ENCODE data around the gene HMOX2.
A peak's percentile ranks its signal among the peaks of the same experiment; 100 is the strongest.

The HMOX2 gene

DNA sequence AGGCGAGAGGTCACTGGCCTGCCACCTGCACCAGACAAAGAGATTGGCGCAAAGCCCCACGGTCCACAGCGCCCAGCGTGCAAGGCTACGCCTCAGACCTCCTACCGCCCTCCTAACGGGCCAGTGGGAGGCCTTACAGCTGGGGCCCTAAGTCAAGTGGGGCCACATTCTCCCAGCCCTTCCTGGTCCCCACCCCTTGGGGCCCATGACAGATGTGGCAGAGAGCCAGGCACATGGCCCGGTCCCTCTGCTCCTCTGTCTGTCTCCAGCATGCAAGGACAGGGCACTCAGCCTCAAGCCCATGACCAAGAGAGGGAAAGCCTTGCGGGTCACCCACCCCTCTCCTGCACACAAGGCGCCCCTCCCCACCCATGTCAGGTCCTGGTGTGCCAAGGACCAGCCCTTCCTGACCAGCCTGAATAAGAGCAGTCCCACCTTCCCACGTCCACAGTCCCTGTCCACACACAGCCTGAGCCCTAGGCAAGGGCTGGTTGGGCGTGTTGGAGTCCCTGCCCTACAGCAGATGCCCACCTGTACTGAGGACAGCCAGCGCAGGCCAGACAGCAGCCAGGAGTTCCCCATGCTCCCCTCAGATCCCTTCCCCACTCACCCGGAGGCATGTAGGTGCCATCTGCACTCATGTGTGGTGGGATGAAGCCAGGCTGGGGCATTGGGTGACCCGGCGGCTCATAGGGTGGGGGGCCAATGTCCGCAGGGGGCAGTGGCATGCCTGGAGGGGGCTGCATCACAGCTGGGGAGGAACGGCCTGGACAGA, 37.1 kb downstream of the HMOX2 start:
- no peak for DNase-seq (ENCODE audit: extremely low spot score)
- CTCF ChIA-PET, result no interaction called here
- TF ChIP-seq LEF1 (IDR thresholded peaks at IDR 0.05; ENCODE audit: borderline replicate concordance), result no peak
- no peak for TF ChIP-seq ELF4 (IDR thresholded peaks at IDR 0.05)
- no peak for TF ChIP-seq NFRKB (IDR thresholded peaks at IDR 0.05)
- TF ChIP-seq BHLHE40 (IDR thresholded peaks at IDR 0.05; ENCODE audit: borderline replicate concordance), result no peak
- TF ChIP-seq FOXA1 (IDR thresholded peaks at IDR 0.05), result no peak
- TF ChIP-seq, protein P1, sequence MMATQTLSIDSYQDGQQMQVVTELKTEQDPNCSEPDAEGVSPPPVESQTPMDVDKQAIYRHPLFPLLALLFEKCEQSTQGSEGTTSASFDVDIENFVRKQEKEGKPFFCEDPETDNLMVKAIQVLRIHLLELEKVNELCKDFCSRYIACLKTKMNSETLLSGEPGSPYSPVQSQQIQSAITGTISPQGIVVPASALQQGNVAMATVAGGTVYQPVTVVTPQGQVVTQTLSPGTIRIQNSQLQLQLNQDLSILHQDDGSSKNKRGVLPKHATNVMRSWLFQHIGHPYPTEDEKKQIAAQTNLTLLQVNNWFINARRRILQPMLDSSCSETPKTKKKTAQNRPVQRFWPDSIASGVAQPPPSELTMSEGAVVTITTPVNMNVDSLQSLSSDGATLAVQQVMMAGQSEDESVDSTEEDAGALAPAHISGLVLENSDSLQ (IDR thresholded peaks at IDR 0.05), result no peak
- no peak for TF ChIP-seq TARDBP (IDR thresholded peaks at IDR 0.05)
- no peak for TF ChIP-seq CTBP1 (IDR thresholded peaks at IDR 0.05; ENCODE audit: borderline replicate concordance)
- POLR2A ChIA-PET, result no interaction called here

DNA sequence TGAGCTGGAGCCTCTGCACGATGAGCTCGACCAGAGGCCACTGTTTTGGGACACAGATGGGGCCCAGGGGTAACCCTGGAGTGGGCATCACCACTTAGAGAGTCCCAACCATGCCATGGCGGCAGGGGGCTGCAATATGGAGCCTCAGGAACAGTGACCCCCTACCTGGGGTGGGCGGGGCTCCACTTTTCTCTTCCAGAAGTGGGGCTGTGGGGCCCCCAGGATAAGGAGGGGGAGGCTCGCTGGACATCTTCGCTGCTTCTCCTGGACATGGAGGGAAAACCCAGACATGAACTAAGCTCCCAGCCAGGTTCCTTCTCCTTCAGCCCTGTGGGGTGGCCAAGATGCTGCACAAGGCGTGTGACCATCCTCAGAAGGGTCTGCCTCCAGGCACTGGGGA, 37.7 kb downstream of the HMOX2 start:
- no peak for DNase-seq (ENCODE audit: extremely low spot score)
- ChIA-PET CTCF (no interaction called here), POLR2A (no interaction called here)
- no peak for TF ChIP-seq BHLHE40 (IDR thresholded peaks at IDR 0.05; ENCODE audit: borderline replicate concordance)
- TF ChIP-seq SP1 (IDR thresholded peaks at IDR 0.05), result no peak
- TF ChIP-seq HDGF (IDR thresholded peaks at IDR 0.05; ENCODE audit: borderline replicate concordance), result no peak
- no peak for TF ChIP-seq NFRKB (IDR thresholded peaks at IDR 0.05)
- TF ChIP-seq ZNF384 (IDR thresholded peaks at IDR 0.05), result no peak
- TF ChIP-seq FOXA1 (IDR thresholded peaks at IDR 0.05), result no peak
- no peak for TF ChIP-seq SUZ12 (IDR thresholded peaks at IDR 0.05)
- TF ChIP-seq FOXM1 (IDR thresholded peaks at IDR 0.05; ENCODE audit: borderline replicate concordance), result no peak
- no peak for TF ChIP-seq FOXK2 (IDR thresholded peaks at IDR 0.05)
- no peak for TF ChIP-seq TARDBP (IDR thresholded peaks at IDR 0.05)

GRCh38 chr16:4514606-4515005, 38.4 kb downstream of the HMOX2 start:
- CTCF ChIA-PET, result interaction anchor here (1.1 kb wide), 1 partner anchor 72 kb away, joined by 3 read pairs; no protein-coding TSS in a partner anchor
- no peak for DNase-seq (ENCODE audit: extremely low spot score)
- TF ChIP-seq L3MBTL2 (conservative IDR thresholded peaks at IDR 0.05) (no peak), FOXA1 (IDR thresholded peaks at IDR 0.05) (no peak), FOXM1 (IDR thresholded peaks at IDR 0.05; ENCODE audit: borderline replicate concordance) (no peak), ARNT (IDR thresholded peaks at IDR 0.05) (no peak), LEF1 (IDR thresholded peaks at IDR 0.05; ENCODE audit: borderline replicate concordance) (no peak), NFRKB (IDR thresholded peaks at IDR 0.05) (no peak)
- TF ChIP-seq, protein P1 (IDR thresholded peaks at IDR 0.05), result no peak
- POLR2A ChIA-PET, result no interaction called here

DNA sequence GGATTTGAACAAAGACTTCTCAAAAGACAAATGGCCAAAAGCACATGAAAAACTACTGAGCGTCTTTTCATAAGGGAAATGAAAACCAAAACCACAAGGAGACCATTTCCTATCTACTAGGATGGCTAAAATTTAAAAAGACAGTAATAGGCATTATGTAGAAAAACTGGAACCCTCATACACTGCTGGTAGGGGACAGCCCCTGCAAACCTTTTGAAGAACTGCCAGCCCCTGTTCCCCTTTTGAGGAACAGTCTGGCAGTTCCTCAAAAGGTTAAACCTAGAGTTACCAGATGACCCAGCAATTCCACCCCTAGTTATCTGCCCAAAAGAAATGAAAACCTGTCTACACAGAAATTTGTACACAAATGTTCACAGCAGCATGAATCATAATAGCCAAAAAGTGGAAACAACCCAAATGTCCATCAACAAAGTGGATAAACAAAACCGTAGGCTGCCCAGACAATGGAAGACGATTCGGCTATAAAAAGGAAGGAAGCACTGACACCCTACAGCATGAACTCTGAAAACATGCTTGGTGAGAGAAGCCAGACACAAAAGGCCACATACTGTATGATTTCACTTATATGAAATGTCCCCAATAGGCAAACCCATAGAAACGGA, 39.5 kb downstream of the HMOX2 start:
- POLR2A ChIA-PET, result no interaction called here
- TF ChIP-seq CTBP1 (IDR thresholded peaks at IDR 0.05; ENCODE audit: borderline replicate concordance) (no peak), FOXM1 (IDR thresholded peaks at IDR 0.05; ENCODE audit: borderline replicate concordance) (no peak), FOXK2 (IDR thresholded peaks at IDR 0.05) (no peak), ARNT (IDR thresholded peaks at IDR 0.05) (no peak), HDGF (IDR thresholded peaks at IDR 0.05; ENCODE audit: borderline replicate concordance) (no peak), FOXA1 (IDR thresholded peaks at IDR 0.05) (no peak), LEF1 (IDR thresholded peaks at IDR 0.05; ENCODE audit: borderline replicate concordance) (no peak), ZNF384 (IDR thresholded peaks at IDR 0.05) (no peak), NFRKB (IDR thresholded peaks at IDR 0.05) (no peak), ELF4 (IDR thresholded peaks at IDR 0.05) (no peak), SP1 (IDR thresholded peaks at IDR 0.05) (no peak), SUZ12 (IDR thresholded peaks at IDR 0.05) (no peak), BHLHE40 (IDR thresholded peaks at IDR 0.05; ENCODE audit: borderline replicate concordance) (no peak), L3MBTL2 (conservative IDR thresholded peaks at IDR 0.05) (no peak)
- TF ChIP-seq, protein P1 (IDR thresholded peaks at IDR 0.05), result no peak
- no peak for DNase-seq (ENCODE audit: extremely low spot score)
- CTCF ChIA-PET, result no interaction called here

DNA sequence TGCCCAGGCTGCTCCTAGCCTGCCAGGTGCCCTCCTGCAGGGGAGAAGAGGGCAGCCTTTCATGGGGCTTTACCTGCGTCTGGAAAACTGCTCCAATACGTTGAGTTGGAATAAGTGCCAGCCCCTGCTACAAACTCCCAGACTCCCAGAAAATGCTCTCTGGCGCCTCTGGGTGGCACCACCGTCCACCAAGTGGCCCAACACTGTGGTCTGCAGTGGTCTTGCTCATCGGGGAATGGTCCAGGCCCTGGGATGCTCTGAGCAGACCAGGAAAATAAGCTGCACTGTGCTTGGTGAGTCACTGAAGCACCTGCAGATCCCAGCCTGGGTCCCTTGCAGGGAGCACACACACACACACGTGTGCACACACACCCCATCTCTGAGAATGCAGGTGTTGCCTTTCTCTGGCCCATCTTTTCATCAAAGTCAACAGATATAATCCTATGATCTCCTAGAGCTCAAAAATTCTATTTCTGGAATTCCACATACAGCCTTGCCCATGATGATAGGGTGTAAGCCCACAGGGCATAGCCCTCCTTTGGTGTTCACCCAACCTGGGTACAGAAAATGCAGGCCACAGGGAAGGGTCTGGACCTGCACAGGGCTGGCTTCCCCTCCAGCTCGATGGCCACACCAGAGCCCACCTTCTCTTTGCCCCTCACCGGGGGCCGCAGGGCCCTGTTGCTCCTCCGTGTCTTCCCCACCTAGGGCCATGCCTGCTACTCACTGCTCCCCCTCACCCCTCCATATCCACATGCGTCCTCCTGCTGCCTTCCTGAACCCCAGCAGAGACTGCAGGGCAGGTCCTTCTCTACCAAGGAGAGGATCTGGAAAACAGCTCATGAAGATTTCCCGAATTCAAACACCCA, 41.8 kb downstream of the HMOX2 start:
- POLR2A ChIA-PET, result no interaction called here
- peak; percentile 78 for DNase-seq (ENCODE audit: extremely low spot score)
- CTCF ChIA-PET, result interaction anchor here (0.5 to 1.5 kb wide), 14 partner anchors 11 to 329 kb away, joined by 3 to 7 read pairs (median 4); no protein-coding TSS in a partner anchor
- TF ChIP-seq LEF1 (IDR thresholded peaks at IDR 0.05; ENCODE audit: borderline replicate concordance), result no peak
- no peak for TF ChIP-seq TARDBP (IDR thresholded peaks at IDR 0.05)
- TF ChIP-seq SP1 (IDR thresholded peaks at IDR 0.05), result no peak
- TF ChIP-seq NFRKB (IDR thresholded peaks at IDR 0.05), result no peak
- TF ChIP-seq CTBP1 (IDR thresholded peaks at IDR 0.05; ENCODE audit: borderline replicate concordance), result no peak
- no peak for TF ChIP-seq HDGF (IDR thresholded peaks at IDR 0.05; ENCODE audit: borderline replicate concordance)
- TF ChIP-seq, protein P1 (IDR thresholded peaks at IDR 0.05), result no peak
- no peak for TF ChIP-seq L3MBTL2 (conservative IDR thresholded peaks at IDR 0.05)
- TF ChIP-seq BHLHE40 (IDR thresholded peaks at IDR 0.05; ENCODE audit: borderline replicate concordance), result no peak
- TF ChIP-seq FOXM1 (IDR thresholded peaks at IDR 0.05; ENCODE audit: borderline replicate concordance), result no peak
- TF ChIP-seq FOXK2 (IDR thresholded peaks at IDR 0.05), result no peak
- no peak for TF ChIP-seq ARNT (IDR thresholded peaks at IDR 0.05)
- TF ChIP-seq SUZ12 (IDR thresholded peaks at IDR 0.05), result no peak
- no peak for TF ChIP-seq FOXA1 (IDR thresholded peaks at IDR 0.05)
- TF ChIP-seq ELF4 (IDR thresholded peaks at IDR 0.05), result no peak
- no peak for TF ChIP-seq ZNF384 (IDR thresholded peaks at IDR 0.05)
